ENCODE data around the gene USP44.

Gene USP44

GRCh38 chr12:95470300-95470699 is 81.0 kb downstream of the USP44 start:
- Histone ChIP-seq H4K20me1 (ENCODE audit: low read depth, low read length) (0 out of 2 replicates have a peak, but pooled peaks cover under 1% of the 10 kb centered on the region), H3K9me3 (ENCODE audit: insufficient read depth, low read length) (no peaks in the 10 kb centered on the region), H3F3A (ENCODE audit: insufficient read depth) (no peaks in the 10 kb centered on the region), H3K79me2 (ENCODE audit: insufficient read depth, low read length) (peaks cover 19% of the 10 kb centered on the region), H2AFZ (ENCODE audit: low read depth, low read length, severe bottlenecking) (no peak overlapping the region), H3K4me2 (ENCODE audit: low read depth, low read length, poor library complexity, severe bottlenecking) (no peak overlapping the region), H3K27ac (ENCODE audit: low read depth, low read length) (no peak overlapping the region), H3K27me3 (ENCODE audit: low read length) (no peaks in the 10 kb centered on the region), H3K9ac (ENCODE audit: low read length) (no peak overlapping the region), H3K36me3 (ENCODE audit: low read length) (no peaks in the 10 kb centered on the region), H3K9me2 (replicated peaks; ENCODE audit: insufficient read depth, low read length) (no peaks in the 10 kb centered on the region), H3K4me3 (ENCODE audit: insufficient read depth, low read length, poor library complexity, severe bottlenecking) (no peak overlapping the region)
- TF ChIP-seq EZH2phosphoT487 (conservative IDR thresholded peaks at IDR 0.05; ENCODE audit: low read length), result no peak
- TF ChIP-seq CTCF (IDR thresholded peaks at IDR 0.05; ENCODE audit: insufficient read depth, low read length, poor library complexity, severe bottlenecking), result no peak

Measured in SU-DHL-6 (cell line).